Embryonic facial prominence (tissue), 1 donor: ENCODE measurements around the gene TBCD.

ENCODE experiments used
- DNase-seq: peaks from one replicate; pipeline ENCODE4 v3.0.0-alpha.2; 2016; ENCODE audit errors: extremely low spot score

The TBCD gene

GRCh38 chr17:82832881-82833475 lies 81.1 kb downstream of the TBCD start:
- DNase-seq, result no peak

- DNase-seq, result no peak
Observed at GRCh38 chr17:82835122-82835521, 83.3 kb downstream of the TBCD start.

- no peak for DNase-seq
Observed at GRCh38 chr17:82835766-82836512, 84.1 kb downstream of the TBCD start.

GRCh38 chr17:82836823-82837357 lies 85.0 kb downstream of the TBCD start:
- DNase-seq, result no peak

GRCh38 chr17:82837586-82838320 lies 85.9 kb downstream of the TBCD start:
- no peak for DNase-seq

GRCh38 chr17:82838386-82839063 lies 86.7 kb downstream of the TBCD start:
- no peak for DNase-seq

- DNase-seq, result no peak
Observed at GRCh38 chr17:82839617-82840292, 87.9 kb downstream of the TBCD start, which contains the start of gene ZNF750. Gene ZNF750, minus strand, starts transcription at chr17:82840022. Its CDS starts 7,568 bp downstream, at chr17:82832454.

- no peak for DNase-seq
Observed at GRCh38 chr17:82840431-82840831, 88.6 kb downstream of the TBCD start.

GRCh38 chr17:82841921-82842596 lies 90.2 kb downstream of the TBCD start:
- no peak for DNase-seq

GRCh38 chr17:82843904-82844680 lies 92.2 kb downstream of the TBCD start:
- DNase-seq, result no peak

GRCh38 chr17:82844796-82845162 lies 92.9 kb downstream of the TBCD start:
- DNase-seq, result no peak

GRCh38 chr17:82845163-82845807 lies 93.4 kb downstream of the TBCD start:
- DNase-seq, result no peak

- DNase-seq, result no peak
Observed at GRCh38 chr17:82846061-82846691, 94.3 kb downstream of the TBCD start.

GRCh38 chr17:82848022-82848592 lies 96.2 kb downstream of the TBCD start:
- DNase-seq, result no peak

- no peak for DNase-seq
Observed at GRCh38 chr17:82849076-82849945, 97.4 kb downstream of the TBCD start.

- DNase-seq, result no peak
Observed at GRCh38 chr17:82851381-82851780, 99.5 kb downstream of the TBCD start.

- DNase-seq, result no peak
Observed at GRCh38 chr17:82854226-82854625, 102.4 kb downstream of the TBCD start.

- DNase-seq, result no peak
Observed at GRCh38 chr17:82856361-82856760, 104.5 kb downstream of the TBCD start.
